ENCODE data around the gene PACSIN1.
"Not testable (repeated sequence)": the region's sequence is repeated elsewhere in the genome, so short reads cannot be mapped to it uniquely, and the experiment has no call there.

Gene PACSIN1

GRCh38 chr6:34459899-34460593 lies 5.8 kb upstream of the PACSIN1 start:
- no peak for DNase-seq

- no peak for DNase-seq
These were observed 4.9 kb upstream of the PACSIN1 start for GRCh38 chr6:34460796-34461507.

- DNase-seq, result no peak
These were observed 3.9 kb upstream of the PACSIN1 start for GRCh38 chr6:34462010-34462409.

GRCh38 chr6:34462551-34462971 lies 3.3 kb upstream of the PACSIN1 start:
- no peak for DNase-seq

- DNase-seq, result no peak
These were observed 2.6 kb upstream of the PACSIN1 start for GRCh38 chr6:34463299-34463698.

GRCh38 chr6:34463849-34464248 lies 2.0 kb upstream of the PACSIN1 start:
- no peak for DNase-seq

- no peak for DNase-seq
These were observed 638 bp downstream of the PACSIN1 start for GRCh38 chr6:34466242-34467185.

GRCh38 chr6:34468378-34468892 lies 2.6 kb downstream of the PACSIN1 start:
- no peak for DNase-seq

- DNase-seq, result no peak
These were observed 3.6 kb downstream of the PACSIN1 start for GRCh38 chr6:34469499-34469898.

- DNase-seq, result no peak
These were observed 6.5 kb downstream of the PACSIN1 start for GRCh38 chr6:34472425-34472824.

GRCh38 chr6:34473967-34474366 lies 8.1 kb downstream of the PACSIN1 start:
- no peak for DNase-seq

- no peak for DNase-seq
These were observed 8.9 kb downstream of the PACSIN1 start for GRCh38 chr6:34474754-34475153.

- no peak for DNase-seq
These were observed 9.4 kb downstream of the PACSIN1 start for GRCh38 chr6:34475238-34475682.

- no peak for DNase-seq
These were observed 10.0 kb downstream of the PACSIN1 start for GRCh38 chr6:34475767-34476328.

- DNase-seq, result no peak
These were observed 10.6 kb downstream of the PACSIN1 start for GRCh38 chr6:34476447-34476846.

- DNase-seq, result no peak
These were observed 11.0 kb downstream of the PACSIN1 start for GRCh38 chr6:34476921-34477320.

- no peak for DNase-seq
These were observed 12.9 kb downstream of the PACSIN1 start for GRCh38 chr6:34478796-34479195.

- not testable (repeated sequence) for DNase-seq
These were observed 17.9 kb downstream of the PACSIN1 start for GRCh38 chr6:34483781-34484180.

GRCh38 chr6:34484391-34484790 lies 18.5 kb downstream of the PACSIN1 start:
- no peak for DNase-seq

- DNase-seq, result no peak
These were observed 19.0 kb downstream of the PACSIN1 start for GRCh38 chr6:34484899-34485298.

- DNase-seq, result no peak
These were observed 19.6 kb downstream of the PACSIN1 start for GRCh38 chr6:34485321-34486060.

All from fibroblast of skin of abdomen (primary cell).